HUES48 (cell line): ENCODE results near the gene CLDN9.

Experiments
- H3K27ac ChIP-seq: one replicate; pipeline ENCODE4 v1.7.0; 2013; ENCODE audit warnings: low read depth, low read length, inconsistent platforms
- H3K27me3 ChIP-seq: 2 replicates; pipeline ENCODE4 v1.6.1; 2013; ENCODE audit warnings: mild to moderate bottlenecking, low read length; ENCODE audit not compliant: control insufficient read depth, insufficient read depth
- H3K36me3 ChIP-seq: 2 replicates; pipeline ENCODE4 v1.6.1; 2013; ENCODE audit warnings: low read length; ENCODE audit not compliant: control insufficient read depth, insufficient read depth
- H3K4me1 ChIP-seq: 2 replicates; pipeline ENCODE4 v1.6.1; 2013; ENCODE audit warnings: mild to moderate bottlenecking, low read length; ENCODE audit not compliant: control insufficient read depth, insufficient read depth
- H3K4me3 ChIP-seq: 2 replicates; pipeline ENCODE4 v1.5.1; 2013; ENCODE audit warnings: mild to moderate bottlenecking, low read depth, low read length
- H3K9ac ChIP-seq: 2 replicates; pipeline ENCODE4 v1.6.1; 2013; ENCODE audit warnings: mild to moderate bottlenecking, low read depth, low read length, moderate library complexity
- H3K9me3 ChIP-seq: 2 replicates; pipeline ENCODE4 v1.6.1; 2013; ENCODE audit warnings: low read length; ENCODE audit not compliant: control insufficient read depth, insufficient read depth

CLDN9 gene

DNA sequence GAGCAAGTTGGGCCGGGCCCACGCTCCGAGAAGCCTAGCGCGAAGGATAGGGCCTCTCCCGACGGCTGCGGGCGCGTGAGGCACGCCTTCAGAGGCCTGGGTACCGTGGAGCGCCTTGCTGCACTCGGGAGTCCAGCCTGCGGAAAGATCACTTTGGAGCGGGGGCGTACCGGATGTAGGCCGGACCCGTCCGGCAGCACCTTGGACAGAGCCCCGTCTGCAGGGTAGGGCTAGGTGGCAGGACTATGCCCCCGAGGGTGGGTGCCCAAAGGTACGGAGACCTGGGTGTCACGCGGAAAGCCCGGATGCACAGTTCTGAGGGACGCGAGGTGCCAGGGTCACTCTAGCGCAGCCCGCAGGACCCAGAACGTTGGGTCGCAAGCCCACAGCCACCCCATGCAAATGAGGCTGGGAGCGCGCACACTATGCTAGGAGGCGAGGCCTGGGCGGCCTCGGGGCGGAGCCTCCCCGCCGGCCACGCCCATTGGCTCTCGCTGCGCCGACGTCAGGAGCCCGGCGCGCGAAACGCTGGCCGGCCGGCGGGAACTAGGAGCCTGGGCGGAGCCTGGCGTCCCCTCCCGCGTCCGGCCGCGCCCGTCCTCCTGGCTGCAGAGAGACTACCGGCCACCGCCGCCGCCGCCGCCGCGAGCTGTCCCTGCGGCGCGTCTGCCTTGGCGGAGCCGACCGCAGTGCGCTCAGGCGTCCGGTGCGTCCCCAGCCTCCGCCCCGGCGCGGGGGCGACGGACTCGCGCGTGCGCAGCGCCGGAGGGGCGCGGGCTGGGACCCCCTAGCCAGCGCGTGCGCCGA, 43.8 kb upstream of the CLDN9 start, which contains the start of gene PAQR4:
Gene PAQR4, plus strand, starts transcription at position 611 of the 807 bp plus-strand sequence. CDS start 327 bp downstream, outside the sequence.
- Histone ChIP-seq H3K9me3 (no peaks in the 10 kb centered on the region), H3K27me3 (peaks cover 30% of the 10 kb centered on the region), H3K27ac (peak within 1 kb of the TSS; percentile 86), H3K4me1 (peaks cover 10% of the 10 kb centered on the region; the same call in 1 of the 2 replicates), H3K4me3 (peak within 1 kb of the TSS; percentile 77), H3K9ac (peak within 1 kb of the TSS; percentile 77), H3K36me3 (peaks cover 27% of the 10 kb centered on the region)

DNA sequence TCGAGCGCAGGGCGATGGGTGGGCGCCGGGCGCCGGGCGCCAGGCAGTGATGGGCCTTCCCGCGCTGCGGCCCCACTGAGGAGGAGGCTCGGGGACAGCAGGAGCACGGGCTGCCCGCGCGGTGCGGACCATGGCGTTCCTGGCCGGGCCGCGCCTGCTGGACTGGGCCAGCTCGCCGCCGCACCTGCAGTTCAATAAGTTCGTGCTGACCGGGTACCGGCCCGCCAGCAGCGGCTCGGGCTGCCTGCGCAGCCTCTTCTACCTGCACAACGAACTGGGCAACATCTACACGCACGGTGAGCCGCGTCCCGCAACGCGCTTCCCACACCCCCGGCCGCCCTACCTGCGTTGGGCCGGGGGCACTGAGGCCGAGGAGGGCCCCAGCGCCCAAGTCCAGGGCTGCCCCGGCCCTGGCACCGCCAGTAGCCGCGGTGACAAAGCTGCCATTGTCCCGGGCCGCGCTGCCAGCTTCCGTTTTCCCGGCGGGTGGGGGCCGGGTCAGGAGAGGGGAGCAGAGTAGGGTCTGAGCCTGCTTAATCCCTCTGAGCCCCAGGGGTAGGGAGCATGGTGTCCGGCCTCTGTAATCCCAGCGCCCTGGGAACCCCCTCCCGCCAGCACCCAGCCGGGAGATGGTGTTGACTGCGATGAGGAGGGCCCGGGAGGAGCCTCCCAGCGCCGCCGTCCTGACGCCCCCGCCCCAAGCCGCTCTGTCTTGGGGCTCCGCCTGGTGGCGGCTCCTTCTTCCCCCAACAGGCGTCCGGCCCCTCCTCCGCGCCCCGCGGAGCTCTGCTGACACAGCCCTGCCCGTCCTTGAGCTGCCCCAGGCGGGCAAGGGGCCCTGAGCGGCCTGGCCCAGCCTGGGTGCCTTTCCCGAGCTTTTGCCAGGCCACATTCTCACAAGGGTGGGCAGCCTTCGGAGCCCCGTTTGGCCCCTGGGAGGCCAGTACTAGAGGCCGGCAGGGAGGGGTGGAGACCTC, 42.9 kb upstream of the CLDN9 start:
- H3K4me1 ChIP-seq, result peaks cover 10% of the 10 kb centered on the region; the same call in 1 of the 2 replicates
- H3K4me3 ChIP-seq, result peak overlapping the region; percentile 77
- peak overlapping the region; percentile 77 for H3K9ac ChIP-seq
- H3K27ac ChIP-seq, result peak overlapping the region; percentile 86
- H3K27me3 ChIP-seq, result peaks cover 30% of the 10 kb centered on the region
- H3K36me3 ChIP-seq, result peaks cover 36% of the 10 kb centered on the region
- no peaks in the 10 kb centered on the region for H3K9me3 ChIP-seq

DNA sequence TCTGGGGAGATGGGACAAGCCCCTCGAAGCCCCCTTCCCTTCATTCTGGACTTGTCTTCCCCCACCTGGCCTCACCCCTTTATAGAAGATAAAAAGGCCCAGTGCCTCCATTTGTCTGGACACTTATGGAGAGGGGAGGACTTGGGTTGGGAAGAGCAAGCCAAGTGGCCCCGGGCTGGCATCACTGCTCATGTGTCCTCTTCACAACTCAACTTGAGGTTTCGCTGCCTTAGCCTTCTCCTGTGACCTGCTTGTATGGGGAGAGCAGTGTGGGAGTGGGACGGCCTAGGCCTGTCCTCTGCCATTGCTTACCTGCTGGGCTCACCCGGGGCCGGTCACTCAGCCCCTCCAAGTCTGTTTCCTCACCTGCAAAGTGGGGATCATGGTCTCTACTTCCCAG, 42.2 kb upstream of the CLDN9 start:
- H3K27ac ChIP-seq, result peak overlapping the region; percentile 86
- H3K9ac ChIP-seq, result no peak overlapping the region
- H3K4me1 ChIP-seq, result peaks cover 7% of the 10 kb centered on the region; the same call in 1 of the 2 replicates
- peaks cover 30% of the 10 kb centered on the region for H3K27me3 ChIP-seq
- H3K36me3 ChIP-seq, result peaks cover 44% of the 10 kb centered on the region
- no peaks in the 10 kb centered on the region for H3K9me3 ChIP-seq
- peak overlapping the region; percentile 77 for H3K4me3 ChIP-seq

DNA sequence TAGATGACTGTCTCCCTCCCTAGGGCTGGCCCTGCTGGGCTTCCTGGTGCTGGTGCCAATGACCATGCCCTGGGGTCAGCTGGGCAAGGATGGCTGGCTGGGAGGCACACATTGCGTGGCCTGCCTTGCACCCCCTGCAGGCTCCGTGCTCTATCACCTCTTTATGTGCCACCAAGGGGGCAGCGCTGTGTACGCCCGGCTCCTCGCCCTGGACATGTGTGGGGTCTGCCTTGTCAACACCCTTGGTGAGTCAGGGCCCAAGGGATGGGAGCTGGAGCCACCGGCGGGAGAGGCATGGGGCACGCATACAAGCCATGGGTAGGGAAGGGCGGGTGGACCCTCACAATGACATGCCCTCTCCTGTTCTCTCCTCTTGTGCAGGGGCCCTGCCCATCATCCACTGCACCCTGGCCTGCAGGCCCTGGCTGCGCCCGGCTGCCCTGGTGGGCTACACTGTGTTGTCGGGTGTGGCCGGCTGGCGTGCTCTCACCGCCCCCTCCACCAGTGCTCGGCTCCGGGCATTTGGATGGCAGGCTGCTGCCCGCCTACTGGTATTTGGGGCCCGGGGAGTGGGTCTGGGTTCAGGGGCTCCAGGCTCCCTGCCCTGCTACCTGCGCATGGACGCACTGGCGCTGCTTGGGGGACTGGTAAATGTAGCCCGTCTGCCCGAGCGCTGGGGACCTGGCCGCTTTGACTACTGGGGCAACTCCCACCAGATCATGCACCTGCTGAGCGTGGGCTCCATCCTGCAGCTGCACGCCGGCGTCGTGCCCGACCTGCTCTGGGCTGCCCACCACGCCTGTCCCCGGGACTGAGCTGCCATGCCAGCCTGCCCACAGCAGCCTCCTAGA, 41.4 kb upstream of the CLDN9 start:
- H3K9me3 ChIP-seq, result no peaks in the 10 kb centered on the region
- H3K36me3 ChIP-seq, result peaks cover 52% of the 10 kb centered on the region
- 0 out of 2 replicates have a peak overlapping the region, but pooled peaks have one; percentile 77 for H3K4me3 ChIP-seq
- peaks cover 23% of the 10 kb centered on the region for H3K27me3 ChIP-seq
- H3K4me1 ChIP-seq, result peaks cover 7% of the 10 kb centered on the region; the same call in 1 of the 2 replicates
- no peak overlapping the region for H3K27ac ChIP-seq
- no peak overlapping the region for H3K9ac ChIP-seq

DNA sequence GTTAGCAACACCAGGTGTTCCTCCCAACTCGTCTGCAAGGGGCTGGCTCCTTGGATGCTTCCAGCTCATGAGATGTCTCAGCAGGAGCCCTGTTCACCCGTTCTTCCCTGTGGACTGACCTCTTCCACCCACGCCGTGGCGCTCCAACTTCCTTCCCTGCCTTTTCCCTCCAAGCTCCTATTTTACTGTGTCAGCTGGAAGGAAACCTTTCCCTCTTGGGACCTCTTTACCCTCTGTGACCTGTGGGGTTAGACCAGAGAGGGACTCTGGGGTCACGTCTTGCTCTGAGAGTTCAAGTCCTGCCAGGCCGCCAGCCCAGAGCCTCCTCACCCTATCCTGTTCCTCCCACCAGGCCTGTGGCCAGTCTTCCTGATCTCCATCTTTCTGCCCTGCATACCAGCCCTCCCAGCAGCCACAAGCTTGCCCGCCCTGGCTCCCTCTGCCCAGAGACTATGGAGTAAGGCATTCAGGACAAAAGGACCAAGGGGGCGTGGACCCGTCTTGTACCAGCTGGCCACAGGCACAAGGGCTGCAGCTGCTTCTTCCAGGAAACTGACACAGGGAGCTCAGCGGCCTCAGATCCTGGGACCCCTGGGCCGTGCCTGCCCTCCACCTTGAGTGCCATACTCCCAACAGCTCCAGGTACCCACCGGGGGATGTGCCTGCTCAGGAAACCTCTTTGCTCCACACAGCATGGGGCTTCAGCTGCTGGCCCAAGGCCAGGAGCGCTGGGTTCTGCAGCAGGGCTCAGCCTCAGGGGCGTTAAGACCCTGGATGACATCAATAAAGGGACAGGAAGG, 40.5 kb upstream of the CLDN9 start:
- H3K4me1 ChIP-seq, result peaks cover 7% of the 10 kb centered on the region; the same call in 1 of the 2 replicates
- H3K4me3 ChIP-seq, result no peak overlapping the region
- H3K27me3 ChIP-seq, result peaks cover 15% of the 10 kb centered on the region
- no peak overlapping the region for H3K9ac ChIP-seq
- H3K36me3 ChIP-seq, result peaks cover 60% of the 10 kb centered on the region
- no peaks in the 10 kb centered on the region for H3K9me3 ChIP-seq
- H3K27ac ChIP-seq, result no peak overlapping the region

DNA sequence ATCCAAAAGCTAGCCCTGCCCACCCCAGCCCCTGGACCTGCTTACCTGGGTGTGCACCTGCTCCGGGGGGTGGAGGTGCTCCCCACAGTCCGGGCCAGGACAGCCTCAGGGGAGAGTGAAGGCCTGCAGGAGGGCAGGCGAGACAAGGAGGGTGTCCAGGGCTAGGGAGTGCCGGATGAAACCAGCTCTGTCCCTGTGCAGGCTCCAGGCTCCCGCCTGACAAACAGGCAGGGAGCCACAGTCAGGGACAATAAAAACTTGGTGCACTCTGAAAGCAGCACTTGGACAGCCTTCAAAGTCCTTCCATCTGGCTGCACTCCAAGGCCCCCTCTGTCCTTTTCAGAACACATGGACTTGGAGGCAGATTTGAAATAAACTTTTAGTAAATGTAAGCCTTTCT, 39.6 kb upstream of the CLDN9 start:
- Histone ChIP-seq H3K4me1 (peaks cover 7% of the 10 kb centered on the region; the same call in 1 of the 2 replicates), H3K36me3 (peaks cover 68% of the 10 kb centered on the region), H3K9ac (no peak overlapping the region), H3K27ac (no peak overlapping the region), H3K9me3 (no peaks in the 10 kb centered on the region), H3K27me3 (peaks cover 6% of the 10 kb centered on the region), H3K4me3 (no peak overlapping the region)

DNA sequence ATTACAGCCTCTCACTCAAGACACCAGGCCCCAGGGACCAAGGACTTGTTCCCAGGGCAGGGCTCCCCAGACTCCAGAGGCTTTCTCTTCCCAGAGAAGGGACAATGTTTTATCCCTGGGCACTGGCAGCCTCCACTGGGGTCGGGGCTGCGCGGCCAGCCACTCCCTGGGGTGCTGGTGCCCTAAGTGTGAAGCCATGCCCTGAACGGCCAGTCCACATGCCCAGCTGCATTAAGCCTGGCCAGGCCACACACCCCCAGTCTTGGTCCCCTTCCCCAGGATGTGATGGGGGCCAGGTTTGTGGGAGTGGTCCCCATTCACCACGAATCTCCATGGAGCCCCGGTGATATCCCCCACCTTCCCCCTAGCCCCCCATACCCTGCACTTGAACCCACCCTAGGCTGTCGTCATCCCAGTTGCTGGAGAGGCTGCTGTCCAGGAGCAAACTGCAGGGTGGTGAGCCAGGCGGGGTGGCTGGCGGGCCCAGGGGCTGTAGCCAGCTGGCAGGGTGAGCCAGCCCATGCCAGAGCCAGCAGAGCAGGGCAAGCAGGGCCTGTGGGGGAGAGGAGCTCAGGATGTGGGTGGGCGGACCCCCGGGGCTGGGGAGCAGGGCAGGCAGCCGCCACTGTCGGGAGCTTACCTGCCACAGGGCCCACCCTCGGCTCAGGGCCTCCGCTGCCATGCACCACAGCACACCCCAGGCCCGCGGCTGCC, 39.0 kb upstream of the CLDN9 start:
- H3K27ac ChIP-seq, result no peak overlapping the region
- H3K4me3 ChIP-seq, result no peak overlapping the region
- H3K36me3 ChIP-seq, result peaks cover 71% of the 10 kb centered on the region
- H3K4me1 ChIP-seq, result peaks cover 7% of the 10 kb centered on the region; the same call in 1 of the 2 replicates
- H3K9ac ChIP-seq, result no peak overlapping the region
- H3K27me3 ChIP-seq, result no peaks in the 10 kb centered on the region
- H3K9me3 ChIP-seq, result no peaks in the 10 kb centered on the region

DNA sequence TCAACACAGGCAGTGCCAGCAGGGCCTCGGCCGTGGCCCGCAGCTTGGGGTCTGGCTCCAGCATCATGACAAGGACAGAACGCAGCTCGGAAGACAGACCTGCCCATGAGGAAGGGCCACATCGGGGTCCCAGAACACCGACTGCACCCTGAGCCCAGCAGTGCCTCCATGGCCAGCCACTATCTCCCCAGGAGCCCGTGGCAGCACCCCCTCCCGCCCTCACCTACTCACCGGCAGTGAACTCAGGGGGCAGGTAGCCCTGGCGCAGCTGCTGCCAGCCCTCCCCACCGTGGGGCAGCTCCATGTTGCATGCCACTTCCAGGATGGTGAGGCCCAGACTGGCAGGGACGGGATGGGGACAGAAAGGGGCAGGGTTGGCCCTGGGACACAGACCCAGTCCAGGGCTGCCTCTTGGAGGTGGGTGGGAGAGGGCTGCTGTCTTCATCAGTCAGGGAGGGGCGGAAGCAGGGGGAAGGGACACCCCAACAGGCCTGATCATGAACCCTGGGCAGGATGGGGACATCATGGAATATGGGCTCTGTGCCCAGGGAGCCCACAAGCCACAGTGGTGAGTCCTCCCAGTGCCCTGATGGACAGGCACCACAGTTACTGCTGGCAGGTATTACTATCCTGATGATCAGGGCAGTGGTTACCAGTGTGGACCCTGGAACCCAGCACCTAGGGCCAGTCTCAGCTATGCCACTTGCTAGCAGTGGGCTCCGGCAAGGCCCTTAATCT, 38.2 kb upstream of the CLDN9 start:
- H3K9me3 ChIP-seq, result no peaks in the 10 kb centered on the region
- no peaks in the 10 kb centered on the region for H3K27me3 ChIP-seq
- no peak overlapping the region for H3K27ac ChIP-seq
- peaks cover 75% of the 10 kb centered on the region for H3K36me3 ChIP-seq
- H3K9ac ChIP-seq, result no peak overlapping the region
- H3K4me3 ChIP-seq, result no peak overlapping the region
- H3K4me1 ChIP-seq, result peaks cover 10% of the 10 kb centered on the region
